ENCODE results near the gene RBMY1F.
"Not testable (repeated sequence)": the region's sequence is repeated elsewhere in the genome, so short reads cannot be mapped to it uniquely, and the experiment has no call there.

Gene RBMY1F

GRCh38 chrY:22182823-22183222 lies at the start of gene RBMY1F:
TSS of gene RBMY1F (minus strand) at chrY:22182923. CDS start at chrY:22180969, 1,954 bp downstream.
- not testable (repeated sequence) for H3K4me3 ChIP-seq (ENCODE audit: low read length); H2AFZ ChIP-seq (ENCODE audit: low read depth, low read length); H3K9me3 ChIP-seq (ENCODE audit: low read length)

GRCh38 chrY:22151144-22151543 lies 31.6 kb downstream of the RBMY1F start:
- not testable (repeated sequence) for H3K9me3 ChIP-seq (ENCODE audit: low read length); H3K36me3 ChIP-seq (ENCODE audit: insufficient read depth, low read length); H3K27me3 ChIP-seq (ENCODE audit: insufficient read depth, low read length); H2AFZ ChIP-seq (ENCODE audit: low read depth, low read length); H3K4me3 ChIP-seq (ENCODE audit: low read length); H3K4me1 ChIP-seq (ENCODE audit: insufficient read depth, low read length)

More at GRCh38 chrY:22182823-22183222, at the start of gene RBMY1F:
- not testable (repeated sequence) for H3K36me3 ChIP-seq (ENCODE audit: insufficient read depth, low read length); H3K4me1 ChIP-seq (ENCODE audit: insufficient read depth, low read length); H3K27me3 ChIP-seq (ENCODE audit: insufficient read depth, low read length)

GRCh38 chrY:22141011-22141695 lies 41.6 kb downstream of the RBMY1F start:
- not testable (repeated sequence) for H3K9me3 ChIP-seq (ENCODE audit: low read length); H3K4me1 ChIP-seq (ENCODE audit: insufficient read depth, low read length); H2AFZ ChIP-seq (ENCODE audit: low read depth, low read length); H3K27me3 ChIP-seq (ENCODE audit: insufficient read depth, low read length); H3K36me3 ChIP-seq (ENCODE audit: insufficient read depth, low read length); H3K4me3 ChIP-seq (ENCODE audit: low read length)

- H3K36me3 ChIP-seq (ENCODE audit: insufficient read depth, low read length); H3K27me3 ChIP-seq (ENCODE audit: insufficient read depth, low read length); H3K4me3 ChIP-seq (ENCODE audit: low read length); H2AFZ ChIP-seq (ENCODE audit: low read depth, low read length); H3K9me3 ChIP-seq (ENCODE audit: low read length); H3K4me1 ChIP-seq (ENCODE audit: insufficient read depth, low read length): not testable (repeated sequence)
Measured at GRCh38 chrY:22134719-22135118, 48.0 kb downstream of the RBMY1F start.

- H3K27me3 ChIP-seq (ENCODE audit: insufficient read depth, low read length) = not testable (repeated sequence)
Measured at GRCh38 chrY:22130494-22130893, 52.2 kb downstream of the RBMY1F start.

More at GRCh38 chrY:22130494-22130893, 52.2 kb downstream of the RBMY1F start:
- H3K4me3 ChIP-seq (ENCODE audit: low read length); H2AFZ ChIP-seq (ENCODE audit: low read depth, low read length); H3K9me3 ChIP-seq (ENCODE audit: low read length); H3K36me3 ChIP-seq (ENCODE audit: insufficient read depth, low read length); H3K4me1 ChIP-seq (ENCODE audit: insufficient read depth, low read length): not testable (repeated sequence)
